NCI-H446 (cell line): ENCODE measurements around the gene EPDR1.

Experiments used
- DNase-seq, 2 experiments: peaks; one replicate each; lab custom pipeline; 2025; lab: John Stamatoyannopoulos, UW

EPDR1 gene

GRCh38 chr7:37977243-37977642, 56.8 kb downstream of the EPDR1 start:
- DNase-seq, result no peak

GRCh38 chr7:37981664-37982063, 61.2 kb downstream of the EPDR1 start:
- DNase-seq, result no peak

DNA sequence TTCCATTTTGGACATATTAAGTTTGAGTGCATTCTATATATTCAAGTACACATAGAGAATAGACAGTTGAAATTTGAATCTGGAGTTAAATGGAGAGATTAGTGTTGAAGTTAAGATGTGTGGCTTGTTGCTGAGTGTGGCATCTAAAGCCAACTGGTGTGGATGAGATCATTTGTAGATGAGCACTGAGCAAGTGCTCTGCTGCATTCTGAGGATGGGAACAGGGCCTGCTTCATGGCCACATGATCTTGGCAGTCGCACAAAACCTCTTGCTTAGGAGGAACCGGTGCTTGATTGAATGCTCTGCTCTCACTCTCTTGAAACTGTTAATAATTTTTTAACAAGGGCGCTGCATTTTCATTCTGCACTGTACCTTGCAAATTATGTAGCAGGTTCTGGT, 62.0 kb downstream of the EPDR1 start:
- no peak for DNase-seq

- no peak for DNase-seq
Observed at GRCh38 chr7:37984750-37985390, 64.4 kb downstream of the EPDR1 start.

GRCh38 chr7:37986908-37987330, 66.5 kb downstream of the EPDR1 start:
- DNase-seq, result no peak

- DNase-seq, result no peak
Observed at GRCh38 chr7:37987732-37988131, 67.3 kb downstream of the EPDR1 start.

DNA sequence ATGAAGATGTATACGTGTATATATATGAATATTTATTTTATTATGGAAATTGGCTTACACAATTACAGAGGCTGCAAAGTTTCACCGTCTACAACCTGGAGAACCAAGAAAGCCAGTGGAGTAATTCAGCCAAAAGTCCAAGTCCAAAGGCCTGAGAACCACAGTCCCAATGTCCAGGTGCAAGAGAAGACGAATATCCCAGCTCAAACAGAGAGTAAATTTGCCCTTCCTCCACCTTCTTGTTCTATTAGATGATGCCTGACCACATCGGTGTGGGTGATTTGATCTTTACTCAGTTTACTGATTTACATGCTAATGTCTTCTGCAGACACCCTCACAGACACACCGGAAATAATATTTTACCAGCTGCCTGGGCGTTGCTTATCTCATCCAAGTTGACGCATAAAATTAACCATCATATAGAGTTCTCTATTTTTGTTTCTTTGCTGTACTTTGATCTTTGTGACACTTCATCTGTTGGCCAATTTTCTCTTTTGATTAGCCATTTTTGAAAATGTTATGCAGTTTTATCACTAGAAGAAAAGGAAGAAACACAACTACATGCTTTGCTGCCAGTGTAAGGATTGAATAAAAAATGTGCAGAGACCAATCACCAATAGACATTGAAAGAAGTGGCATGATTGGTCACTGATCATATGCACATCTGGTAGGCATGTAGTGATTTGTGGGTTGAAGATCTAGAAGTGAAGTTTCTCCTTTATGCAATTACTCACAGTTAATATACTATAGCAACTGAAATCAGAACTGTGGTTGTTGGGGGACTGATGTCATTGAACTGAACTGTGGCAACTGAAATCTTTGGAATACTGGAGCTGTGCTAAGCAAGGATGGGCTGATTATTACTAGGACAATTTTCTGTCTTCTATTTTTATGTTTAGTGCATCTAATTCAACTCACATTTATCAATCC, 68.5 kb downstream of the EPDR1 start:
- DNase-seq, result no peak

GRCh38 chr7:37990337-37990736, 69.9 kb downstream of the EPDR1 start:
- no peak for DNase-seq

- DNase-seq, result no peak
Observed at GRCh38 chr7:37993060-37993501, 72.6 kb downstream of the EPDR1 start.

GRCh38 chr7:37999673-38000072, 79.2 kb downstream of the EPDR1 start:
- DNase-seq, result no peak

DNA sequence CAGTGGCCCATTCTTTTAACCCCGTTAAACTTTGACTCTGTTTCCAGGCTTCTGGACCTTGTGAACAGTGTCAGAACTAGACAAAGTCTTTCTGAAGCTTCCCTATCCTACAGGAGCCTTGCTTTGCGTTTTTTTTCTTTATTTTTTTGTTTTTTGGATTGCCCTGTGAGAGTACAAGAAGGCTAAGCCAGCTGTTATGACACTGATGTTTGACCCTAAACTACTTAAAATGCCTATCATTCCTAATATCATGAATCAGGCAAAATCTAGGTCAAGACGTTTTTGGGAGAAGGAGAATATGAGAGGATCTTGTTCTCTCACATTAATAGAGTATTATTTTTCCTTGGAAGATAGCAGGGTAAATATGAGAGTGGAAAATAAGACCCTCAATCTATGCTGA, 79.8 kb downstream of the EPDR1 start:
- DNase-seq, result no peak
